Ishikawa (cell line): ENCODE measurements around the gene RTN1.

Experiments used
- CEBPB ChIP-seq: IDR thresholded peaks from 2 replicates; pipeline ENCODE4 v1.6.1; 2012
- CREB1 ChIP-seq: IDR thresholded peaks from 2 replicates; pipeline ENCODE4 v1.6.1; 2012; ENCODE audit warnings: low read depth
- EGR1 ChIP-seq: IDR thresholded peaks from 2 replicates; pipeline ENCODE4 v1.6.1; 2012
- EP300 ChIP-seq: IDR thresholded peaks from 2 replicates; pipeline ENCODE4 v1.6.1; 2012; ENCODE audit warnings: borderline replicate concordance
- FOXM1 ChIP-seq: IDR thresholded peaks from 2 replicates; pipeline ENCODE4 v1.6.1; 2012; ENCODE audit warnings: low read depth, borderline replicate concordance
- MAX ChIP-seq: IDR thresholded peaks from 2 replicates; pipeline ENCODE4 v1.6.1; 2012
- NFIC ChIP-seq: IDR thresholded peaks from 2 replicates; pipeline ENCODE4 v1.6.1; 2012
- RAD21 ChIP-seq: IDR thresholded peaks from 2 replicates; pipeline ENCODE4 v1.6.1; 2012; ENCODE audit warnings: low read depth
- REST ChIP-seq: IDR thresholded peaks from 2 replicates; pipeline ENCODE4 v1.6.1; 2012; ENCODE audit warnings: low read depth, mild to moderate bottlenecking
- TAF1 ChIP-seq: IDR thresholded peaks from 2 replicates; pipeline ENCODE4 v1.6.1; 2012; ENCODE audit warnings: low read depth, mild to moderate bottlenecking
- TCF12 ChIP-seq: IDR thresholded peaks from 2 replicates; pipeline ENCODE4 v1.6.1; 2012; ENCODE audit warnings: low read depth
- TEAD4 ChIP-seq: IDR thresholded peaks from 2 replicates; pipeline ENCODE4 v1.6.1; 2012
- USF1 ChIP-seq: IDR thresholded peaks from 2 replicates; pipeline ENCODE4 v1.6.1; 2012
- YY1 ChIP-seq: IDR thresholded peaks from 2 replicates; pipeline ENCODE4 v1.6.1; 2012; ENCODE audit warnings: low read depth
- ZBTB7A ChIP-seq: IDR thresholded peaks from 2 replicates; pipeline ENCODE4 v1.6.1; 2012; ENCODE audit warnings: low read depth

The RTN1 gene

GRCh38 chr14:59782760-59783159 lies 87.8 kb downstream of the RTN1 start:
- TF ChIP-seq TCF12 (no peak), RAD21 (no peak), REST (no peak), TEAD4 (no peak)

- TF ChIP-seq MAX (no peak), USF1 (no peak), EP300 (no peak), FOXM1 (no peak), NFIC (no peak), YY1 (no peak), TAF1 (no peak), EGR1 (no peak), RAD21 (no peak), REST (no peak), TCF12 (no peak), CEBPB (no peak), TEAD4 (no peak), ZBTB7A (no peak), CREB1 (no peak)
Measured at GRCh38 chr14:59777006-59777579, 93.5 kb downstream of the RTN1 start.

- no peak for TF ChIP-seq EP300
- TF ChIP-seq TAF1: no peak
- TF ChIP-seq NFIC: no peak
- TF ChIP-seq CEBPB: no peak
Measured at GRCh38 chr14:59776468-59776867, 94.1 kb downstream of the RTN1 start.

GRCh38 chr14:59772233-59772632 lies 98.3 kb downstream of the RTN1 start:
- no peak for TF ChIP-seq YY1
- TF ChIP-seq TCF12: no peak
- TF ChIP-seq FOXM1: no peak

- no peak for TF ChIP-seq ZBTB7A
- TF ChIP-seq EP300: no peak
- TF ChIP-seq YY1: no peak
- TF ChIP-seq CEBPB: no peak
- no peak for TF ChIP-seq MAX
- TF ChIP-seq EGR1: no peak
- TF ChIP-seq NFIC: no peak
- no peak for TF ChIP-seq USF1
- no peak for TF ChIP-seq RAD21
- TF ChIP-seq TCF12: no peak
- TF ChIP-seq REST: no peak
- no peak for TF ChIP-seq TAF1
- TF ChIP-seq CREB1: no peak
- TF ChIP-seq FOXM1: no peak
- no peak for TF ChIP-seq TEAD4
Measured at GRCh38 chr14:59771577-59771976, 99.0 kb downstream of the RTN1 start.
